ENCODE measurements around the gene EEPD1. TPM values are rescaled to one million over a fixed set of nuclear protein-coding genes. Genes with fewer than 3 reads are reported as not detected.
A peak's percentile ranks its signal among the peaks of the same experiment; 100 is the strongest.

Gene EEPD1
- total RNA-seq, 4 donors from 2014 or later, result 19.8 to 46.3 (median 29.3) TPM

GRCh38 chr7:36217961-36218284, 64.9 kb downstream of the EEPD1 start:
- H3K27me3 ChIP-seq, result no peaks in the 10 kb centered on the region
- H3K27ac ChIP-seq, result no peak overlapping the region
- DNase-seq, result no peak
- H3K9me3 ChIP-seq, result no peaks in the 10 kb centered on the region
- TF ChIP-seq POLR2A (IDR thresholded peaks at IDR 0.05) (no peak), CTCF (IDR thresholded peaks at IDR 0.05) (no peak)
- H3K4me3 ChIP-seq, result no peak overlapping the region
- peaks cover 0 to 9% (median 0%) of the 10 kb centered on the region in 4 donors for H3K4me1 ChIP-seq
- H3K36me3 ChIP-seq, result no peaks in the 10 kb centered on the region

GRCh38 chr7:36219429-36219828, 66.4 kb downstream of the EEPD1 start:
- DNase-seq, result no peak
- H3K36me3 ChIP-seq, result no peaks in the 10 kb centered on the region
- peaks cover 0 to 9% (median 0%) of the 10 kb centered on the region in 4 donors for H3K4me1 ChIP-seq
- H3K4me3 ChIP-seq, result no peak overlapping the region
- no peaks in the 10 kb centered on the region for H3K9me3 ChIP-seq
- no peak for TF ChIP-seq CTCF (IDR thresholded peaks at IDR 0.05)
- no peak for TF ChIP-seq POLR2A (IDR thresholded peaks at IDR 0.05)
- no peaks in the 10 kb centered on the region for H3K27me3 ChIP-seq
- H3K27ac ChIP-seq, result no peak overlapping the region

- H3K9me3 ChIP-seq, result no peaks in the 10 kb centered on the region
- H3K4me1 ChIP-seq, result no peaks in the 10 kb centered on the region
These were observed 70.8 kb downstream of the EEPD1 start for GRCh38 chr7:36223851-36224250.

GRCh38 chr7:36224934-36225858, 72.1 kb downstream of the EEPD1 start:
- no peaks in the 10 kb centered on the region for H3K36me3 ChIP-seq
- no peak overlapping the region for H3K4me3 ChIP-seq
- no peak for DNase-seq
- H3K4me1 ChIP-seq, result no peaks in the 10 kb centered on the region
- TF ChIP-seq POLR2A (IDR thresholded peaks at IDR 0.05) (no peak), CTCF (IDR thresholded peaks at IDR 0.05) (no peak)
- H3K27ac ChIP-seq, result peak overlapping the region in 1 of 4 donors; percentile 25
- no peaks in the 10 kb centered on the region for H3K9me3 ChIP-seq
- no peaks in the 10 kb centered on the region for H3K27me3 ChIP-seq

More at GRCh38 chr7:36223851-36224250, 70.8 kb downstream of the EEPD1 start:
- no peaks in the 10 kb centered on the region for H3K27me3 ChIP-seq
- TF ChIP-seq POLR2A (IDR thresholded peaks at IDR 0.05), result no peak
- no peak for TF ChIP-seq CTCF (IDR thresholded peaks at IDR 0.05)
- DNase-seq, result no peak
- no peak overlapping the region for H3K27ac ChIP-seq
- no peaks in the 10 kb centered on the region for H3K36me3 ChIP-seq
- H3K4me3 ChIP-seq, result no peak overlapping the region

GRCh38 chr7:36226151-36226550, 73.1 kb downstream of the EEPD1 start:
- Histone ChIP-seq H3K27ac (peak overlapping the region in 1 of 4 donors; percentile 25), H3K4me1 (no peaks in the 10 kb centered on the region), H3K36me3 (no peaks in the 10 kb centered on the region), H3K9me3 (no peaks in the 10 kb centered on the region), H3K4me3 (no peak overlapping the region), H3K27me3 (no peaks in the 10 kb centered on the region)
- no peak for TF ChIP-seq CTCF (IDR thresholded peaks at IDR 0.05)
- no peak for TF ChIP-seq POLR2A (IDR thresholded peaks at IDR 0.05)
- DNase-seq, result no peak

Measured in Peyer's patch (tissue), 4 donors.